GM21825 (cell line): ENCODE data around the gene GPR17.

Experiments used
- ATAC-seq: cut with Tn5 transposase; IDR thresholded peaks from one replicate; pipeline ENCODE4 v1.9.1; 2021; ENCODE audit warnings: mild to moderate bottlenecking, moderate library complexity; ENCODE audit not compliant: unreplicated experiment

The GPR17 gene

DNA sequence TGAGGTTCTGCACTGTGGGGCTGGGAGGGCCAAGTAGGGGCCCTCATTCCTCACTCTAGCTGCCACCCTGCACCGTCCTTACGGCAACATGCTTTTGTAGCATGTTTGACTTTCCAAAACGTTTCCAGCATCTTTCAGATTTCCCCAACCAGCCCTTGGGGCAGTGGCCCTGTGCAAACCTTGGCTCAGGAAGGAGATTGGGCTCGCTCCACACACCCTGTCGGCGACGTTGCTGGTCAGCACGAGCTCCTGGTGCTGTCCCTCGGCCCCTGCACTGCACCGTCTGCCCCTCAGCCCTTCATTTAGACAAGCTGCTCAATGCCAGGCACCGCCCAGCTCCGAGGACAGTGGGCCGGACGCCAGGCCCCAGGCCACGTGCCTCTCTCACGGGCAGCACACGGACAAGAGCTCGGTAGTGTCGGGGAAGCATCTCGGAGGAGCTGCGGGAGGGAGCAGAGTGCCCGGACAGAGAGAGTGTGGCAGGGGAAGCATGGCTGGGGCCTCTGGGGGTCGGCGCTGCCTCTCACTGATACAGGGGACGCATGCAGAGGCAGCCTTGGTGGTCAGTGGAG, 6.9 kb downstream of the GPR17 start:
- no peak for ATAC-seq

DNA sequence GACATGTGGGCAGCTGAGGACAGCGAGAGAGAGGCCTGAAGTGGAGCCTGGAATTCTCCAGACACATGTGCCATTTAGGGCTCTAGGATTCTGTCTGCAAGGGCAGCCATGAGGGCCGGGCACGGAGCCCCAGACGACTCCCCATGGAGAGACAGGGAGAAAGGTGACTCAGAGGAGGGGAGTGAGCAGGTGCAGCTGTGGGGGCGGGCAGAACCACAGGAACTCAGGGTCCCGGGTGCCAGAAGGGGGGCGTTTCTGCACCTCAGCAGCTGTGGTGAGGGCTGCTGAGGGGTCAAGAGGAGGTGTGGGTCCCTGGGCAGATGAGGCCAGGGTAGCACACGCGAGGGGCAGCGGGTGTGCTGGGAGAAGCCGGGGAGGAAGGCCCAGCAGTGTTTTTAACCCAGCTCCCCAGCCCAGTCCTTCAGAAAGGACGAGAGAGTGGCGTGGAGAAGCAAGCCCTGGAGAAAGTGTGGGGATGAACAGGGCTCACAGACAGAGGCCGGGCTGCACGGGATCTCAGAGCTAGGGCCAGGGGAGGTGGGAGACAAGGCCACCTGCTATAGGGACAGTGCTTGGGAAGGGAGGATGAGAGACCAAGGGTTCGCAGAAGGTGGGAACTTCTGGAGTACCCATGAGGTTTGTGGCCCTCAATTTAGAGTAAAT, 7.6 kb downstream of the GPR17 start:
- ATAC-seq, result no peak

- no peak for ATAC-seq
These were observed 8.3 kb downstream of the GPR17 start for GRCh38 chr2:127654084-127654837.

GRCh38 chr2:127654838-127655175, 8.9 kb downstream of the GPR17 start:
- no peak for ATAC-seq

- ATAC-seq, result no peak
These were observed 9.5 kb downstream of the GPR17 start for GRCh38 chr2:127655209-127656073.

GRCh38 chr2:127656569-127657231, 10.7 kb downstream of the GPR17 start:
- no peak for ATAC-seq

DNA sequence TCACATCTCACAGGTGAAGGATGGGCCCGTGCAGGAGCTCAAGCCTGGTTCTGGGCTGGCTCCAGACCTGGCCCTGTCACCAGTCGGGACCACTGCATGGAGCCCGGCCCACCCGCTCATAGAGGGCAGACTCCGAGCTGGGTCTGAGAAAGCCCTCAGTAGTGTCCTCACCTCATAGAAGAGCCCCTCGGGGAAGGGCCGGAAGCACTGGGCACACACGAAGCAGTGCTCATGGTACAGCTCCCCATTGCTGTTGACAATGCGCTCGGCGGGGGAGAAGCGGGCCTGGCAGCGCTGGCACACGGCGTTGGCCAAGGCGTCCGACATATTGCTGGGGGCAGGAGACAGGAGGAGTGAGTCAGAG, 11.3 kb downstream of the GPR17 start:
- ATAC-seq, result no peak

GRCh38 chr2:127658146-127658545, 12.2 kb downstream of the GPR17 start:
- ATAC-seq, result no peak

GRCh38 chr2:127658641-127659407, 12.9 kb downstream of the GPR17 start:
- no peak for ATAC-seq

DNA sequence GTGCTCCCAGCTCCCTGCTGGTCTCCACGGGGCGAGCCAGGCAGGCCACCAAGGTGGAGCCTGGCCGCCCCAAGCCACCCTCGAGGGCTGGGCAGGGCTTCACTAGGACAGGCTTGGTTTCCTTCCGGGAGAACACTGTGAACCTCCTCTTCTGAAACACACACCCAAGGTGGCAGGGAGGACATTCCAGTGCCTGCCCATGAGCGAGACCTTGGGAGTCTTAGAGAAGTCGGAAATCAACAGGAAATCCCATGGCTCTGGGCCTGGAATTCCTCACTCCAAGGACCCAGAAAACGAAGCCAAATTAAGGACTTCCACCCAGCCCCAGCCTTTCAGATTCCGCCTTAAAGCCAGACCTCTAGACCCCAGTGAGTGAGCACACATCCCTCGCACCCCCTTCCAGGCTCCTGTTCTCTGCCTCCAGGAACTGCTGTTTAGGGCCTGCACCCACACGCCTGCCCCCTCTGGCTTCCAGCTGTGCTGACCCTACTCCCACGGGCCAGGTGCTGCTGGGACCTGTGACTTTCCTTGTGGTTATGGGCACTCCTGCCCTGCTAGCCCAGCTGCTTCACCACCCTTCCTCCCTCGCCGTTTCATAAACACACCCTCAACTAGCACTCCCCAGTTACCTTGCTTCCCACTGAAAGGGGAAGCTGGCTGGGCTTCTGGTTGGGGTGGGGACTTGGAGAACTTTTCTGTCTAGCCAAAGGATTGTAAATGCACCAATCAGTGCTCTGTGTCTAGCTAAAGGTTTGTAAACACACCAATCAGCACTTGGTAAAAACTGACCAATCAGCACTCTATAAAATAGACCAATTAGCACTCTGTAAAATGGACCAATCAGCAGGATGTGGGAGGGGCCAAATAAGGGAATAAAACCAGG, 13.7 kb downstream of the GPR17 start:
- no peak for ATAC-seq

DNA sequence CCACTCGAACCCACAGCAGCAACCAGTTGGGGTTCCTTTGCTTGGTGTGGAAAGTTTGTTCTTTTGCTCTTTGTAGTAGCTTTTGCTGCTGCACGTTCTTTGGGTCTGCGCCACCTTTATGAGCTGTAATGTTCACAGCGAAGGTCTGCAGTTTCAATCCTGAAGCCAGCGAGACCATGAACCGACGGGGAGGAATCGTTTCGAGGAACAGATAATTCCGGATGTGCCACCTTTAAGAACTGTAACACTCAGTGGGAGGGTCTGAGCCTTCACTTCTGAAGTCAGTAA, 14.3 kb downstream of the GPR17 start:
- no peak for ATAC-seq

- ATAC-seq, result no peak
These were observed 15.2 kb downstream of the GPR17 start for GRCh38 chr2:127661072-127661649.

DNA sequence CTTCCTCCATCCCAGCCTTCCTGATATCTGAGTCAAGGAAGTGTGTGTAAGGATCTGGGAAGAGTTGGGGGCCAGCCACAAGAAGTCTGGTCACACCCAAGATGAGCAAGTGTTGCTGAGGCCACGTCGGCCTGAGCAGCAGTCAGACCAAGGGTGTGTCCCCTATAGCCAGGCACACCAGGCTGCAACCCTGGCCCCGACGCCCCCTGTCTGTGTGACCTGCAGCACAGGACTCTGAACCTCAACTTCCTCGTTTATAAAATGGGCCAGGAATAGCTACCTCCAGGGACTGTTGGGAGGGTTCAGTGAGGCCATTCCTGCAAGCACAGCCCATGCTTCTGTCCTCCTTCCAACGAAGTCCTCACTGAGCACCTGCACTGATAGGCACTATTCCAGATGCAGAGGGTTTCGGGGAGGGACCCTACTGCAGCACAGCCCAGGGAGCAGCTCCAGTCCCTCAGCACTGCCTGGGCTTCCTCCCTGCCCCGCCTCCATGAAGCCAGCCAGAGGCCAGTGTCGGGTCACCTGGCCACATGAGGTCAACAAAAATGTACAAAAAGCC, 16.1 kb downstream of the GPR17 start:
- ATAC-seq, result no peak

DNA sequence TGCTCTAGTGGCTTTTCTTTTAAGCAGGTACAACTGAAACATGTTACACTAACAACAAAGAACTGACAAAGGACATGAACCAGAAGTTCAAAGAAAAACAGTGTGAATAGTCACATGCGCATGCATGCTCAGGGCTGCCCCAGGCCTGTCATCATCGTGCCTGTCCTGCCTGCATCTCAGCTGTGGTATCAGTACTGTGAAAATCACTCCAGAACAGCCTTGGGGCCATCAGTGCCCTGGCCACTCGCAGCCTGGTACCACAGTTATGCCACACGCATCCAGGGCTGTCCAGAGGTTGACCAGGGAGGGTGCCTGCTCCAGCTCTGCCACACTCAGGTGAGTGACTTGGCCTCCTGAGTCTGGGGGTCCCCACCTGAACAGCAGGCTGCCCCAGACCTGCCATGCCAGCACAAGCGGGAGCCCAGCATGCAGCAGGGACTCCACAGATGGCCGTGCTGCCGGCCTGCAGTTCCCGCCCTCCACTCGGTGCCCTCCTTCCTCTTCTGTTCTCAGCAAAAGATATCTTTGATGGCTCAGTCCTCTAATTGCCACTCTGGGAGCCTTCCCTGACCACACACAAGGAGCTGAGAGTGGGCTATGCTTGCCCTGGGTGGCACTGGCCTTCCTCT, 17.1 kb downstream of the GPR17 start:
- ATAC-seq, result no peak

DNA sequence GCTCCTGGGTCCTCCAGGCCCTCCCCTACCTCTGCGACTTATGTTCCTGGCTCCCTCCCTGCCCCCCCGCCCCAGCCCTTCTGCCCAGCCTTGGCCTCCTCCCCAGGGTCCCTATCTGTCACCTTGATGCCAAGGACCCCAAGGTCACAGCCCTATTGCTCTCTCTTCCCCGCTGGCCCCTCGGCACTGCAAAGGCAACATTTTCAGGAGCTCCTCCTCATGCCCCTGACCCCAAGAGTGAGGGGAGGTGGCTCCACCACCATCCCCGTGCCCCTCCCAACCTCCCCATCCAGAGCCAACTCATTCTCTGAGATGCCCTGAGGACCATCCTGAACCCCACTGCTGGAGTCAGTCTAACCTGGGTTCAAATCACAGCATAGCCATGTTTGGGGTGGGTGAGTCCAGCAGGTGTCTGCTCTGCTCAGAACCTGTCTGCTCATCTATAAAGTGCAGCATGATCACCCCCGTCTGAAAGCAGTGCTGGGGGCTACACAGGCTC, 17.7 kb downstream of the GPR17 start:
- no peak for ATAC-seq

DNA sequence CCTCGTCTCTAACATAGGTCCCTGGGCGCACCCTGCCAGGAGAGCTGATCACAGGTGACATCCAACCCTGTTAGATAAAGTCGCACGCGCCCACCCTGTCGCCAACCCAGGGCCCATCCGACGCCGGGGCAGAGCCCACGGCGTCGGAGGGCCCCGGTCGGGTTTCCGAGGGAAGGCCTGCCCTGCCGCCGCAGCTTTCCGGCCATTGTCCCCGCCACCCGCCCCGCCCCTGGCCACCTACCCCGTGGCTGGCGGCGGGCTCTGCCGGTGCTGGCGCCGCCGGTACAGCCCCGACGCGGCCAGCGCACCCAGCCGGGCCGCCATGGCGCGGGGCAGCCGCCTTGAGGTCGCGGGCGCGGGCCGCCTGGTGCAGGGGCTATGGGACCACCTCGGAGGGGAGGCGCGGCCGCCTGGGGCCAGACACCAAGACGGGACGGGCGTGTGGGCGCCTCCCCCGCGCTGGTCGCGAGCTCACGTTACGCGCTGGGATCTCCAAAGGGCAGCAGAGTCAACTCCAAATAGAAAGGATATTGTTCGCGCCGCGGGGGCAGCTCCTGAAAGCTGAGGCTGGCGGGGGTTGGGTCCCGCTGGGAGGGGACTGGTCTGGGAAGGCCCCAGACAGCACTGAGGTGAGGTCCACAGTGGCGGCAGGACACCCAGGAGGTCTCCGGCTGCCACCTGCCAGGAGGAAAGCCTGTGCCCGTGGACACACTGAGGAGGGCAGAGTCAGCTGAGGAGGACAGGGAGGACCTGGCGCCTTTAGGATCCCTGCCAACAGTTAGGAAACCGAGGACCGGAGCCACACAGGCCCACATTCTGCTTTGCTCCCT, 18.3 kb downstream of the GPR17 start:
- ATAC-seq, result no peak

GRCh38 chr2:127664895-127665225, 18.9 kb downstream of the GPR17 start:
- no peak for ATAC-seq
